Measurements from ENCODE around the gene ALPG. TPM values are rescaled to one million over a fixed set of nuclear protein-coding genes. Genes with fewer than 3 reads are reported as not detected.
A peak's percentile ranks its signal among the peaks of the same experiment; 100 is the strongest.

ALPG gene
- 0.10 TPM for total RNA-seq (2021; ENCODE audit: unreplicated experiment)
- 0.05 TPM in 1 of 2 replicates, not detected in the other for polyA plus RNA-seq (2012)
- not detected for Bru-seq, nascent RNA
- percentile 13 among the genes with signal in this experiment for BruChase-seq, experiment 1, labeled RNA remaining after a 6-hour chase
- percentile 16 among the genes with signal in this experiment for BruChase-seq, experiment 2, labeled RNA remaining after a 2-hour chase
- long read RNA-seq, result 0 reads

DNA sequence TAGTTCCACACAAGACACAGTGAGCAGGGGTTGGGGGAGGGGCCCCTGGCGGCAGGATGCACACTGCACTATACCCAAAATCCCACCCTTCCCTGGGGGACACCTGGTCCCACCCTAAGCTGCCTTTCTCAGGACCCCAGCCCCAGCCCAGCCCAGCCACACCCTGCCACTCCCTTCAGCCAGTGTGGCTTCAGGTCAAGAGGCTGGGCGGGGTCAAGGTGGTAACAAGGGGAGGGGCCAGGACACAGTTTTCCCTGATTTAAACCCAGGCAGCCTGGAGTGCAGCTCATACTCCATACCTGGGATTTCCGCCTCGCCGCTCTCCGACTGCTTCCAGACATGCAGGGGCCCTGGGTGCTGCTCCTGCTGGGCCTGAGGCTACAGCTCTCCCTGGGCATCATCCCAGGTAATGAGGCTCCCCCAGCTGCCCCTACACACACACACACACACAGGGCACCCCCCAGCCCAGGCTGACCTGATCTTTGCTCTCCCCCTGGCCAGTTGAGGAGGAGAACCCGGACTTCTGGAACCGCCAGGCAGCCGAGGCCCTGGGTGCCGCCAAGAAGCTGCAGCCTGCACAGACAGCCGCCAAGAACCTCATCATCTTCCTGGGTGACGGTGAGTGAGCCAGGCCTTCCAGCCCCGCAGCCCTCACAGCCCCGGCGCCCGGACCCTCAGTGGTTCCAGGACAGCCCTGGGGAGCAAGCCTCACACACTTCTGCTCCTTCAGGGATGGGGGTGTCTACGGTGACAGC, at the start of gene ALPG:
TSS of gene ALPG (plus strand) at position 289 of the 755 bp plus-strand sequence. CDS start at position 340, 51 bp downstream.
- Histone ChIP-seq H3K9me2 (ENCODE audit: insufficient read depth) (no peaks in the 10 kb centered on the region), H4K20me1 (ENCODE audit: insufficient read depth) (no peaks in the 10 kb centered on the region), H3K27ac (ENCODE audit: low read depth, low read length) (no peak within 1 kb of the TSS), H3K9ac (ENCODE audit: low read length) (no peak within 1 kb of the TSS), H3K4me2 (ENCODE audit: low read length) (no peak within 1 kb of the TSS), H3K9me3 (ENCODE audit: control insufficient read depth in 1 of 2, insufficient read depth in 1 of 2, low read depth in 1 of 2, low read length in 2 of 2) (no peaks in the 10 kb centered on the region), H2AFZ (ENCODE audit: low read depth, low read length, poor library complexity, severe bottlenecking) (no peak within 1 kb of the TSS), H3K27me3 (ENCODE audit: insufficient read depth, low read length) (no peaks in the 10 kb centered on the region), H3K4me3 (replicated peaks in 1 of 2; ENCODE audit: low read depth in 1 of 2, low read length in 2 of 2) (no peak within 1 kb of the TSS), H3K79me2 (ENCODE audit: insufficient read depth, low read length) (no peaks in the 10 kb centered on the region), H3K36me3 (ENCODE audit: control insufficient read depth in 1 of 2, insufficient read depth in 2 of 2, low read length in 2 of 2) (no peaks in the 10 kb centered on the region), H3K4me1 (ENCODE audit: control insufficient read depth in 1 of 2, insufficient read depth in 2 of 2, low read length in 2 of 2) (no peaks in the 10 kb centered on the region)
- TF ChIP-seq EZH2 (IDR thresholded peaks at IDR 0.05), result no peak
- no peak for TF ChIP-seq ELF1 (IDR thresholded peaks at IDR 0.05; ENCODE audit: borderline replicate concordance, low read depth)
- TF ChIP-seq RAD21 (IDR thresholded peaks at IDR 0.05; ENCODE audit: low read depth), result no peak
- TF ChIP-seq CEBPB (IDR thresholded peaks at IDR 0.05; ENCODE audit: low read depth), result no peak
- no peak for TF ChIP-seq FOSL1 (IDR thresholded peaks at IDR 0.05; ENCODE audit: low read depth)
- TF ChIP-seq, protein P1, sequence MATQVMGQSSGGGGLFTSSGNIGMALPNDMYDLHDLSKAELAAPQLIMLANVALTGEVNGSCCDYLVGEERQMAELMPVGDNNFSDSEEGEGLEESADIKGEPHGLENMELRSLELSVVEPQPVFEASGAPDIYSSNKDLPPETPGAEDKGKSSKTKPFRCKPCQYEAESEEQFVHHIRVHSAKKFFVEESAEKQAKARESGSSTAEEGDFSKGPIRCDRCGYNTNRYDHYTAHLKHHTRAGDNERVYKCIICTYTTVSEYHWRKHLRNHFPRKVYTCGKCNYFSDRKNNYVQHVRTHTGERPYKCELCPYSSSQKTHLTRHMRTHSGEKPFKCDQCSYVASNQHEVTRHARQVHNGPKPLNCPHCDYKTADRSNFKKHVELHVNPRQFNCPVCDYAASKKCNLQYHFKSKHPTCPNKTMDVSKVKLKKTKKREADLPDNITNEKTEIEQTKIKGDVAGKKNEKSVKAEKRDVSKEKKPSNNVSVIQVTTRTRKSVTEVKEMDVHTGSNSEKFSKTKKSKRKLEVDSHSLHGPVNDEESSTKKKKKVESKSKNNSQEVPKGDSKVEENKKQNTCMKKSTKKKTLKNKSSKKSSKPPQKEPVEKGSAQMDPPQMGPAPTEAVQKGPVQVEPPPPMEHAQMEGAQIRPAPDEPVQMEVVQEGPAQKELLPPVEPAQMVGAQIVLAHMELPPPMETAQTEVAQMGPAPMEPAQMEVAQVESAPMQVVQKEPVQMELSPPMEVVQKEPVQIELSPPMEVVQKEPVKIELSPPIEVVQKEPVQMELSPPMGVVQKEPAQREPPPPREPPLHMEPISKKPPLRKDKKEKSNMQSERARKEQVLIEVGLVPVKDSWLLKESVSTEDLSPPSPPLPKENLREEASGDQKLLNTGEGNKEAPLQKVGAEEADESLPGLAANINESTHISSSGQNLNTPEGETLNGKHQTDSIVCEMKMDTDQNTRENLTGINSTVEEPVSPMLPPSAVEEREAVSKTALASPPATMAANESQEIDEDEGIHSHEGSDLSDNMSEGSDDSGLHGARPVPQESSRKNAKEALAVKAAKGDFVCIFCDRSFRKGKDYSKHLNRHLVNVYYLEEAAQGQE (IDR thresholded peaks at IDR 0.05; ENCODE audit: low read depth), result no peak
- TF ChIP-seq YY1 (IDR thresholded peaks at IDR 0.05; ENCODE audit: extremely low read depth, insufficient replicate concordance, low read depth, low read length), result no peak
- TF ChIP-seq POLR2AphosphoS5 (IDR thresholded peaks at IDR 0.05; ENCODE audit: low read depth, low read length), result no peak
- TF ChIP-seq SP1 (IDR thresholded peaks at IDR 0.05; ENCODE audit: low read depth), result no peak
- no peak for TF ChIP-seq TCF7L2 (IDR thresholded peaks at IDR 0.05; ENCODE audit: borderline replicate concordance, extremely low read depth, insufficient read depth, insufficient read length)
- BruUV-seq (replicated peaks), result no TSS peak
- DNase-seq (ENCODE audit: low read depth, low spot score) (no peak), ATAC-seq (peak; percentile 17; the same call in 1 of the 2 replicates)
- ChIA-PET RAD21 (ENCODE audit: low non-redundant PET in 1 of 2, low total read pairs in 2 of 2, uncharacterized antibody in 2 of 2, unreplicated experiment in 2 of 2) (no interaction called here), CTCF (no interaction called here), POLR2A (no interaction called here)
- intact Hi-C loops (cut with micrococcal nuclease), result no loop called here

Measured in HCT116 (cell line).